MCF 10A (cell line): ENCODE results near the gene RSL24D1. TPM values are rescaled to one million over a fixed set of nuclear protein-coding genes. Genes with fewer than 3 reads are reported as not detected.

Experiments used
- BruUV-seq: library from RNA; stranded (reverse); fragments of 400-500 nt; replicated peaks from 2 replicates; lab custom pipeline; 2021; lab: Mats Ljungman, UMichigan
- CTCF ChIA-PET: fragments of 300-600 bp; sonication (Branson Sonifier 250); formaldehyde crosslinking; extraction: SDS; loops from one replicate; lab custom pipeline; 2021; ENCODE audit warnings: antibody characterized with exemption, inconsistent platforms; lab: Yijun Ruan, JAX
- POLR2A ChIA-PET: fragments of 300-600, 350-650 bp; sonication (Branson Sonifier 250); formaldehyde crosslinking; extraction: SDS; loops from one replicate; lab custom pipeline; 2020; ENCODE audit warnings: antibody characterized with exemption, inconsistent platforms; lab: Yijun Ruan, JAX
- DNase-seq: peaks from one replicate; pipeline ENCODE4 v3.0.0-alpha.2; 2018; ENCODE audit not compliant: unreplicated experiment
- H3K27ac Mint-ChIP-seq: one replicate; pipeline ENCODE4 v1.8.0; 2022; ENCODE audit warnings: mild to moderate bottlenecking, low read depth, mixed read lengths; ENCODE audit not compliant: unreplicated experiment
- H3K27me3 Mint-ChIP-seq: one replicate; pipeline ENCODE4 v1.8.0; 2022; ENCODE audit warnings: mixed read lengths; ENCODE audit not compliant: insufficient read depth, unreplicated experiment
- H3K36me3 Mint-ChIP-seq: one replicate; pipeline ENCODE4 v1.8.0; 2022; ENCODE audit warnings: mild to moderate bottlenecking, moderate library complexity, mixed read lengths; ENCODE audit not compliant: insufficient read depth, unreplicated experiment
- H3K4me1 Mint-ChIP-seq: one replicate; pipeline ENCODE4 v1.8.0; 2022; ENCODE audit warnings: mixed read lengths; ENCODE audit not compliant: insufficient read depth, unreplicated experiment
- H3K4me3 Mint-ChIP-seq: one replicate; pipeline ENCODE4 v1.8.0; 2022; ENCODE audit warnings: mild to moderate bottlenecking, moderate library complexity, mixed read lengths; ENCODE audit not compliant: unreplicated experiment
- H3K9me3 Mint-ChIP-seq: one replicate; pipeline ENCODE4 v1.8.0; 2022; ENCODE audit warnings: mixed read lengths; ENCODE audit not compliant: unreplicated experiment
- CTCF ChIP-seq: fragments of 200-600 bp; IDR thresholded peaks from one replicate; pipeline ENCODE4 v1.8.0; 2022; ENCODE audit warnings: antibody characterized with exemption, mild to moderate bottlenecking; ENCODE audit not compliant: unreplicated experiment
- intact Hi-C: fragments of 100-400 bp; cut with micrococcal nuclease; formaldehyde crosslinking; loops from 2 replicates; pipeline ENCODE4 v1.14.1; 2022
- total RNA-seq: library from RNA; stranded (reverse); gene quantifications from 2 replicates; pipeline ENCODE4 v1.2.3, GENCODE V29; 2022

Gene RSL24D1
- total RNA-seq, 1 experiment from 2014 or later = 167 TPM

- Mint-ChIP-seq H3K27ac (no peak overlapping the region), H3K36me3 (no peaks in the 10 kb centered on the region), H3K9me3 (no peaks in the 10 kb centered on the region), H3K4me3 (no peak overlapping the region), H3K27me3 (no peaks in the 10 kb centered on the region), H3K4me1 (no peaks in the 10 kb centered on the region)
- intact Hi-C loops = no loop called here
- DNase-seq = no peak
- POLR2A ChIA-PET = interaction anchor here (0.9 to 1.4 kb wide), 3 partner anchors 13 to 16 kb away, joined by 3 to 7 read pairs (median 3); no protein-coding TSS in a partner anchor
- CTCF ChIA-PET = interaction anchor here (0.9 to 1.6 kb wide), 4 partner anchors 9 to 53 kb away, joined by 3 to 4 read pairs (median 4); no protein-coding TSS in a partner anchor
- no peak for TF ChIP-seq CTCF
- no TSS peak for BruUV-seq
Observed at GRCh38 chr15:55237219-55238130, 40.7 kb upstream of the RSL24D1 start.

- BruUV-seq = no TSS peak
Observed at GRCh38 chr15:55235546-55236036, 38.9 kb upstream of the RSL24D1 start.

GRCh38 chr15:55234800-55235104 is 38.0 kb upstream of the RSL24D1 start:
- intact Hi-C loops = no loop called here
- Mint-ChIP-seq H3K4me3 (no peak overlapping the region), H3K9me3 (no peaks in the 10 kb centered on the region), H3K27ac (no peak overlapping the region), H3K27me3 (no peaks in the 10 kb centered on the region), H3K4me1 (no peaks in the 10 kb centered on the region), H3K36me3 (peaks cover 4% of the 10 kb centered on the region)
- no peak for TF ChIP-seq CTCF
- CTCF ChIA-PET = interaction anchor here (1.0 kb wide), 1 partner anchor 9 kb away, joined by 5 read pairs; no protein-coding TSS in a partner anchor
- DNase-seq = no peak
- BruUV-seq = no TSS peak
- POLR2A ChIA-PET = no interaction called here

More at GRCh38 chr15:55235546-55236036, 38.9 kb upstream of the RSL24D1 start:
- intact Hi-C loops = no loop called here
- no peaks in the 10 kb centered on the region for H3K9me3 Mint-ChIP-seq
- H3K27me3 Mint-ChIP-seq = no peaks in the 10 kb centered on the region
- H3K27ac Mint-ChIP-seq = no peak overlapping the region
- no peak for TF ChIP-seq CTCF
- no peaks in the 10 kb centered on the region for H3K36me3 Mint-ChIP-seq
- POLR2A ChIA-PET = no interaction called here
- H3K4me3 Mint-ChIP-seq = no peak overlapping the region
- H3K4me1 Mint-ChIP-seq = no peaks in the 10 kb centered on the region
- no peak for DNase-seq
- CTCF ChIA-PET = interaction anchor here (1.0 kb wide), 1 partner anchor 9 kb away, joined by 5 read pairs; no protein-coding TSS in a partner anchor

GRCh38 chr15:55234104-55234799 is 37.5 kb upstream of the RSL24D1 start:
- Mint-ChIP-seq H3K36me3 (peaks cover 6% of the 10 kb centered on the region), H3K27ac (no peak overlapping the region), H3K27me3 (no peaks in the 10 kb centered on the region), H3K4me3 (no peak overlapping the region), H3K4me1 (no peaks in the 10 kb centered on the region), H3K9me3 (no peaks in the 10 kb centered on the region)
- TF ChIP-seq CTCF = no peak
- ChIA-PET POLR2A (no interaction called here), CTCF (interaction anchor here (1.0 kb wide), 1 partner anchor 10 kb away, joined by 5 read pairs; no protein-coding TSS in a partner anchor)
- intact Hi-C loops = no loop called here
- BruUV-seq = no TSS peak
- no peak for DNase-seq
